ENCODE data around the gene CES4A.
"Not testable (repeated sequence)": the region's sequence is repeated elsewhere in the genome, so short reads cannot be mapped to it uniquely, and the experiment has no call there.

Gene CES4A

GRCh38 chr16:66954097-66954659, 34.2 kb upstream of the CES4A start:
- ATAC-seq: peak; percentile 98
- no peak for TF ChIP-seq ZNF70 (CRISPR knock-in tag; IDR thresholded peaks at IDR 0.05)
- TF ChIP-seq ZC3H10 (CRISPR knock-in tag; IDR thresholded peaks at IDR 0.05): no peak
- no peak for TF ChIP-seq CSDC2 (CRISPR knock-in tag; IDR thresholded peaks at IDR 0.05)
- TF ChIP-seq TOX (CRISPR knock-in tag; IDR thresholded peaks at IDR 0.05; ENCODE audit: borderline replicate concordance): no peak
- no peak for TF ChIP-seq ZNF8 (CRISPR knock-in tag; IDR thresholded peaks at IDR 0.05)
- TF ChIP-seq BACH2 (CRISPR knock-in tag; IDR thresholded peaks at IDR 0.05; ENCODE audit: borderline replicate concordance): no peak

- ATAC-seq: not testable (repeated sequence)
These were observed 32.8 kb upstream of the CES4A start for GRCh38 chr16:66955363-66956153.

GRCh38 chr16:66956154-66956457, 32.3 kb upstream of the CES4A start:
- not testable (repeated sequence) for ATAC-seq

GRCh38 chr16:66958857-66959703, 29.3 kb upstream of the CES4A start:
- TF ChIP-seq GLIS3 (CRISPR knock-in tag; IDR thresholded peaks at IDR 0.05) (no peak), CSDC2 (CRISPR knock-in tag; IDR thresholded peaks at IDR 0.05) (no peak), ZNF70 (CRISPR knock-in tag; IDR thresholded peaks at IDR 0.05) (no peak), RARB (CRISPR knock-in tag; IDR thresholded peaks at IDR 0.05) (no peak), PPARA (CRISPR knock-in tag; IDR thresholded peaks at IDR 0.05; ENCODE audit: borderline replicate concordance) (no peak), TSHZ2 (CRISPR knock-in tag; IDR thresholded peaks at IDR 0.05) (no peak)
- no peak for ATAC-seq

GRCh38 chr16:66959704-66960161, 28.7 kb upstream of the CES4A start:
- TF ChIP-seq ISL1 (CRISPR knock-in tag; IDR thresholded peaks at IDR 0.05) (no peak), PATZ1 (CRISPR knock-in tag; IDR thresholded peaks at IDR 0.05; ENCODE audit: borderline replicate concordance) (no peak), TSHZ2 (CRISPR knock-in tag; IDR thresholded peaks at IDR 0.05) (no peak), CREB5 (CRISPR knock-in tag; IDR thresholded peaks at IDR 0.05; ENCODE audit: low read depth) (no peak), TCF4 (CRISPR knock-in tag; IDR thresholded peaks at IDR 0.05; ENCODE audit: borderline replicate concordance) (no peak), ESRRG (CRISPR knock-in tag; IDR thresholded peaks at IDR 0.05) (no peak), SNAI2 (CRISPR knock-in tag; IDR thresholded peaks at IDR 0.05) (no peak), ZNF8 (CRISPR knock-in tag; IDR thresholded peaks at IDR 0.05) (no peak), ZFP3 (CRISPR knock-in tag; IDR thresholded peaks at IDR 0.05) (no peak)

More at GRCh38 chr16:66959704-66960161, 28.7 kb upstream of the CES4A start:
- ATAC-seq: no peak
